ENCODE results near the gene SNAI3. TPM values are rescaled to one million over a fixed set of nuclear protein-coding genes. Genes with fewer than 3 reads are reported as not detected.

Gene SNAI3
- total and polyA plus RNA-seq, 2 of the 8 experiments (the other 6 are each of a cell fraction or from before 2014, with no cell fraction given) = 8.5 to 13.3 TPM

GRCh38 chr16:88693420-88694177, 7.3 kb upstream of the SNAI3 start:
- H2BK20ac ChIP-seq (ENCODE audit: low read length) = no peak overlapping the region
- no peak overlapping the region for H3K27ac ChIP-seq (ENCODE audit: low read depth, low read length)
- no peak overlapping the region for H2BK5ac ChIP-seq (ENCODE audit: low read depth, low read length)
- no peak overlapping the region for H3K18ac ChIP-seq (ENCODE audit: extremely low read depth, low read length)
- H3K27me3 ChIP-seq (replicated peaks in 1 of 4; ENCODE audit: control insufficient read depth in 3 of 4, extremely low read depth in 1 of 4, insufficient read depth in 3 of 4, low read length in 3 of 4) = no peaks in the 10 kb centered on the region
- H3K4me2 ChIP-seq (ENCODE audit: insufficient read depth in 1 of 2, low read depth in 2 of 2, low read length in 2 of 2) = no peak overlapping the region
- DNase-seq (ENCODE audit: low read depth in 1 of 2, low spot score in 2 of 2) = no peak
- H3K14ac ChIP-seq (ENCODE audit: insufficient read length) = no peak overlapping the region
- H4K20me1 ChIP-seq (replicated peaks in 1 of 2; ENCODE audit: control insufficient read depth in 1 of 2, insufficient read depth in 2 of 2, low read length in 2 of 2) = peaks cover 0 to 3% of the 10 kb centered on the region in 2 experiments
- no peak overlapping the region for H2BK120ac ChIP-seq (replicated peaks; ENCODE audit: low read depth, low read length)
- POLR2A ChIA-PET (ENCODE audit: partially characterized antibody) = interaction anchor here (1.0 to 1.1 kb wide), 2 partner anchors 10 to 11 kb away, joined by 3 read pairs; no protein-coding TSS in a partner anchor
- H3K9ac ChIP-seq (replicated peaks in 1 of 4; ENCODE audit: extremely low read depth in 1 of 4, low read depth in 3 of 4, low read length in 3 of 4) = no peak overlapping the region
- FAIRE-seq = no peak
- H3K4ac ChIP-seq (replicated peaks; ENCODE audit: insufficient read length, low read depth, low read length) = no peak overlapping the region
- no peaks in the 10 kb centered on the region for H3K23me2 ChIP-seq (ENCODE audit: low read depth, low read length)
- H4K5ac ChIP-seq (ENCODE audit: insufficient read length, low read depth, low read length) = no peak overlapping the region
- CTCF ChIA-PET (ENCODE audit: partially characterized antibody) = interaction anchor here (0.6 to 6.5 kb wide), 7 partner anchors 9 to 22 kb away, joined by 3 to 37 read pairs (median 5); no protein-coding TSS in a partner anchor
- no peaks in the 10 kb centered on the region for H3K79me2 ChIP-seq (ENCODE audit: control insufficient read depth in 1 of 2, insufficient read depth in 2 of 2, low read length in 2 of 2)
- no peak overlapping the region for H2AK5ac ChIP-seq (ENCODE audit: low read depth, low read length)
- H3K79me1 ChIP-seq (ENCODE audit: low read depth, low read length) = no peaks in the 10 kb centered on the region
- peak overlapping the region; percentile 61; the same call in 1 of the 2 replicates for H2BK15ac ChIP-seq (ENCODE audit: low read length)
- H2BK12ac ChIP-seq (ENCODE audit: low read depth, low read length) = no peak overlapping the region
- H4K8ac ChIP-seq (ENCODE audit: extremely low read depth, insufficient read depth, low read length) = peak overlapping the region; percentile 57; the same call in 1 of the 2 replicates
- H3K36me3 ChIP-seq (ENCODE audit: control insufficient read depth in 2 of 4, insufficient read depth in 4 of 4, low read length in 3 of 4) = peaks cover 0 to 13% (median 4%) of the 10 kb centered on the region in 4 experiments; a peak in 3 of 8 replicates
- H4K91ac ChIP-seq (replicated peaks; ENCODE audit: insufficient read length, low read length) = no peak overlapping the region
- H2AFZ ChIP-seq (ENCODE audit: low read length) = no peak overlapping the region
- no peaks in the 10 kb centered on the region for H3K9me3 ChIP-seq (ENCODE audit: insufficient read depth in 2 of 2, low read depth in 1 of 2, low read length in 1 of 2)
- no peaks in the 10 kb centered on the region; a peak in 1 of 7 replicates for H3K4me1 ChIP-seq (replicated peaks in 1 of 4; ENCODE audit: control insufficient read depth in 3 of 4, insufficient read depth in 4 of 4, low read length in 3 of 4)
- H3K23ac ChIP-seq (ENCODE audit: insufficient read length) = no peak overlapping the region
- WGBS, 2 experiments (ENCODE audit: extremely low coverage in 1 of 2, insufficient coverage in 1 of 2, insufficient read length in 1 of 2, insufficient replicate concordance in 2 of 2, low coverage in 1 of 2, low lambda C conversion rate in 2 of 2, missing lambda C conversion rate in 1 of 2) = 90% methylated on average over 27 of the region's 39 CpGs; no CpG with 5 or more reads in 1 of the 2 experiments
- H3K56ac ChIP-seq (replicated peaks; ENCODE audit: insufficient read length, low read depth, low read length) = no peak overlapping the region
- H3K4me3 ChIP-seq (ENCODE audit: extremely low read depth in 1 of 4, insufficient read depth in 2 of 4, low read depth in 3 of 4, low read length in 4 of 4) = no peak overlapping the region
- TF ChIP-seq SIRT6 (IDR thresholded peaks at IDR 0.05; ENCODE audit: low read length) = no peak
- no peak for TF ChIP-seq CHD1 (IDR thresholded peaks at IDR 0.05; ENCODE audit: low read depth, low read length)

Measured in H1 (cell line).